PC-9 (cell line): ENCODE measurements around the gene BOD1. TPM values are rescaled to one million over a fixed set of nuclear protein-coding genes. Genes with fewer than 3 reads are reported as not detected.

Experiments used
- BruUV-seq: library from RNA; stranded (reverse); fragments of 400-500 nt; replicated peaks from 2 replicates; lab custom pipeline; 2021; lab: Mats Ljungman, UMichigan
- CTCF ChIA-PET: fragments of 300-600 bp; sonication (Branson Sonifier 250); formaldehyde crosslinking; loops from one replicate; lab custom pipeline; 2022; ENCODE audit warnings: antibody characterized with exemption; lab: Charles Lee
- POLR2A ChIA-PET: fragments of 300-600 bp; sonication (Branson Sonifier 250); formaldehyde crosslinking; loops from one replicate; lab custom pipeline; 2022; ENCODE audit warnings: antibody characterized with exemption; ENCODE audit not compliant: unreplicated experiment; lab: Charles Lee
- DNase-seq, 2 experiments: peaks; one replicate each; pipeline versions ENCODE4 v3.0.0 to v3.0.0-alpha.2; 2015 to 2022; ENCODE audit warnings: mixed read lengths in 1 of 2
- H2AFZ ChIP-seq: fragments of 200-600 bp; sonication (generic); 2 replicates; pipeline ENCODE4 v1.8.1; 2017; ENCODE audit warnings: antibody characterized with exemption
- H3F3A ChIP-seq: fragments of 200-600 bp; sonication (generic); 2 replicates; pipeline ENCODE4 v1.8.1; 2017; ENCODE audit warnings: antibody characterized with exemption, mild to moderate bottlenecking, low read depth; ENCODE audit not compliant: insufficient read depth
- H3K27ac ChIP-seq: fragments of 200-600 bp; sonication (generic); 2 replicates; pipeline ENCODE4 v1.6.1; 2016; ENCODE audit warnings: mixed run types
- H3K27me3 ChIP-seq: fragments of 200-600 bp; sonication (generic); 2 replicates; pipeline ENCODE4 v1.6.1; 2016; ENCODE audit warnings: low read depth, mixed run types; ENCODE audit not compliant: insufficient read depth
- H3K36me3 ChIP-seq: fragments of 200-600 bp; sonication (generic); 2 replicates; pipeline ENCODE4 v1.6.1; 2016; ENCODE audit warnings: low read depth, mixed run types
- H3K4me1 ChIP-seq: fragments of 200-600 bp; sonication (generic); replicated peaks from 2 replicates; pipeline ENCODE4 v1.6.1; 2016; ENCODE audit warnings: mixed run types; ENCODE audit not compliant: insufficient read depth
- H3K4me2 ChIP-seq: fragments of 200-600 bp; sonication (generic); 2 replicates; pipeline ENCODE4 v1.6.1; 2017; ENCODE audit warnings: mixed run types
- H3K4me3 ChIP-seq: fragments of 200-600 bp; sonication (generic); 2 replicates; pipeline ENCODE4 v1.6.1; 2016; ENCODE audit warnings: mixed run types
- H3K79me2 ChIP-seq: fragments of 200-600 bp; sonication (generic); 2 replicates; pipeline ENCODE4 v1.6.1; 2017; ENCODE audit warnings: low read depth, mixed run types
- H3K9me2 ChIP-seq: fragments of 200-600 bp; sonication (generic); 2 replicates; pipeline ENCODE4 v1.8.1; 2017; ENCODE audit warnings: mild to moderate bottlenecking; ENCODE audit not compliant: insufficient read depth
- H3K9me3 ChIP-seq: fragments of 200-600 bp; sonication (generic); 2 replicates; pipeline ENCODE4 v1.8.1; 2016; ENCODE audit warnings: low read depth; ENCODE audit not compliant: insufficient read depth
- H4K20me1 ChIP-seq: fragments of 200-600 bp; sonication (generic); 2 replicates; pipeline ENCODE4 v1.8.1; 2017; ENCODE audit not compliant: insufficient read depth
- CTCF ChIP-seq: fragments of 200-600 bp; sonication (generic); conservative IDR thresholded peaks from 2 replicates; pipeline ENCODE4 v1.6.1; 2017; ENCODE audit warnings: mixed run types, antibody characterized with exemption, mild to moderate bottlenecking, moderate library complexity
- EZH2 ChIP-seq: fragments of 200-600 bp; sonication (generic); IDR thresholded peaks from 2 replicates; pipeline ENCODE4 v1.8.0; 2017; ENCODE audit warnings: antibody characterized with exemption, low read depth
- intact Hi-C: fragments of 100-400 bp; cut with micrococcal nuclease; formaldehyde crosslinking; loops from one replicate; pipeline ENCODE4 v1.10.0; 2022; ENCODE audit not compliant: unreplicated experiment
- total RNA-seq: library from RNA; stranded (reverse); gene quantifications from 2 replicates; pipeline ENCODE4 v1.2.3, GENCODE V29; 2021

Gene BOD1
- total RNA-seq, 1 experiment from 2014 or later, result 73.2 TPM

GRCh38 chr5:173582216-173583111 lies 34.0 kb downstream of the BOD1 start:
- no peaks in the 10 kb centered on the region for H3F3A ChIP-seq
- no peaks in the 10 kb centered on the region for H3K4me1 ChIP-seq
- no peak for DNase-seq
- peaks cover 19% of the 10 kb centered on the region for H3K9me3 ChIP-seq
- H3K9me2 ChIP-seq, result no peaks in the 10 kb centered on the region
- H3K27ac ChIP-seq, result no peak overlapping the region
- CTCF ChIA-PET, result interaction anchor here (0.6 kb wide), 1 partner anchor 924 kb away, joined by 6 read pairs; no protein-coding TSS in a partner anchor
- no peaks in the 10 kb centered on the region for H3K79me2 ChIP-seq
- H3K4me3 ChIP-seq, result no peak overlapping the region
- intact Hi-C loops, result no loop called here
- H2AFZ ChIP-seq, result no peak overlapping the region
- no peak overlapping the region for H3K4me2 ChIP-seq
- no peaks in the 10 kb centered on the region for H3K36me3 ChIP-seq
- no peaks in the 10 kb centered on the region for H3K27me3 ChIP-seq
- TF ChIP-seq EZH2, result no peak
- no peak for TF ChIP-seq CTCF
- BruUV-seq, result no TSS peak
- POLR2A ChIA-PET, result no interaction called here
- no peaks in the 10 kb centered on the region for H4K20me1 ChIP-seq

GRCh38 chr5:173581408-173582215 lies 34.8 kb downstream of the BOD1 start:
- DNase-seq, result peak in 1 of 2 experiments; percentile 47

More at GRCh38 chr5:173581408-173582215, 34.8 kb downstream of the BOD1 start:
- H3K9me2 ChIP-seq, result no peaks in the 10 kb centered on the region
- H3K36me3 ChIP-seq, result no peaks in the 10 kb centered on the region
- no peak overlapping the region for H3K4me2 ChIP-seq
- intact Hi-C loops, result no loop called here
- H3K27ac ChIP-seq, result no peak overlapping the region
- no peaks in the 10 kb centered on the region for H3K27me3 ChIP-seq
- H2AFZ ChIP-seq, result no peak overlapping the region
- H4K20me1 ChIP-seq, result no peaks in the 10 kb centered on the region
- H3K9me3 ChIP-seq, result peaks cover 16% of the 10 kb centered on the region
- H3K79me2 ChIP-seq, result no peaks in the 10 kb centered on the region
- no peaks in the 10 kb centered on the region for H3K4me1 ChIP-seq
- no TSS peak for BruUV-seq
- CTCF ChIA-PET, result interaction anchor here (0.6 kb wide), 1 partner anchor 923 kb away, joined by 6 read pairs; no protein-coding TSS in a partner anchor
- H3K4me3 ChIP-seq, result no peak overlapping the region
- POLR2A ChIA-PET, result no interaction called here
- H3F3A ChIP-seq, result no peaks in the 10 kb centered on the region
- TF ChIP-seq EZH2 (no peak), CTCF (peak; percentile 66)
